GM10266 (cell line): ENCODE data around the gene ZSCAN10.

Experiments used
- DNase-seq: peaks from one replicate; pipeline ENCODE4 v3.0.0; 2012; ENCODE audit errors: extremely low spot score
- CTCF ChIP-seq: IDR thresholded peaks from 2 replicates; pipeline ENCODE4 v1.5.1; 2012; ENCODE audit warnings: mild to moderate bottlenecking, low read depth; ENCODE audit not compliant: control insufficient read depth, insufficient read depth; ENCODE audit errors: missing control alignments

Gene ZSCAN10

GRCh38 chr16:3122926-3123570, 24.0 kb upstream of the ZSCAN10 start:
- TF ChIP-seq CTCF, result no peak
- no peak for DNase-seq

GRCh38 chr16:3121851-3122467, 22.9 kb upstream of the ZSCAN10 start:
- no peak for TF ChIP-seq CTCF
- no peak for DNase-seq

GRCh38 chr16:3120435-3120834, 21.3 kb upstream of the ZSCAN10 start:
- DNase-seq, result no peak
- no peak for TF ChIP-seq CTCF

- no peak for TF ChIP-seq CTCF
- no peak for DNase-seq
These were observed 20.8 kb upstream of the ZSCAN10 start for GRCh38 chr16:3119701-3120408.

- no peak for DNase-seq
- TF ChIP-seq CTCF, result no peak
These were observed 20.2 kb upstream of the ZSCAN10 start for GRCh38 chr16:3119286-3119685.

GRCh38 chr16:3118846-3119245, 19.8 kb upstream of the ZSCAN10 start:
- TF ChIP-seq CTCF, result no peak
- DNase-seq, result no peak
